ENCODE results near the gene CDK13.
"Not testable (repeated sequence)": the region's sequence is repeated elsewhere in the genome, so short reads cannot be mapped to it uniquely, and the experiment has no call there.

The CDK13 gene

DNA sequence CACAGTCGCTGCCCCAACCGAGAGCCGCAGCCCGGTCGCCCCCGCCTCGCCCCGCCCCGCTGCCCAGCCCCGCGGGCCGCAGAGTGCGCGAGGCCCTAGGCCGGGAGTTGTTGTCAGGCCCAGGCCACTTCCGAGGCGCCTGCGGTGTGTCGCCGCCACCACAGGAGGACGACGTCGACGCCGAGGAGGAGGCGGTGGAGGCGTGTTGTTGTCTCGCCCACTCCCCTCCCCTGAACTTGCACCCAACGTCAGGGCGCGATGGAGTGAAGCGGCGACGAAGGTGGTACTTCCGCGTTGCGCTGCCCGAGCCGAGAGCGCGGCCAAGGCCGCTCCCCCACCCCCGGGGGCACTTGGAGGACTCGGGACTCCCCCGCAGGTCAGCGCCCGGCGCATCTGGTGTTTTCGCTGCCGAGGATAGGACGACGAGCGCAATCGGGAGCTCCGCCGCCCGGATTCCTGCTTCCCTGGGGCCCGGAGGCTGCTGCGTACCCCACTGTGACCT, at the start of gene CDK13:
TSS of gene CDK13 (plus strand) at position 286 of the 502 bp plus-strand sequence. CDS start 386 bp downstream, outside the sequence.
- H3K36me3 Mint-ChIP-seq, result peaks cover 2% of the 10 kb centered on the region
- H3K4me1 Mint-ChIP-seq, result peaks cover 42% of the 10 kb centered on the region
- H3K27ac Mint-ChIP-seq, result peak within 1 kb of the TSS; percentile 99
- H3K27me3 Mint-ChIP-seq, result no peaks in the 10 kb centered on the region
- peak within 1 kb of the TSS; percentile 98 for H3K4me3 Mint-ChIP-seq
- no peaks in the 10 kb centered on the region for H3K9me3 Mint-ChIP-seq

DNA sequence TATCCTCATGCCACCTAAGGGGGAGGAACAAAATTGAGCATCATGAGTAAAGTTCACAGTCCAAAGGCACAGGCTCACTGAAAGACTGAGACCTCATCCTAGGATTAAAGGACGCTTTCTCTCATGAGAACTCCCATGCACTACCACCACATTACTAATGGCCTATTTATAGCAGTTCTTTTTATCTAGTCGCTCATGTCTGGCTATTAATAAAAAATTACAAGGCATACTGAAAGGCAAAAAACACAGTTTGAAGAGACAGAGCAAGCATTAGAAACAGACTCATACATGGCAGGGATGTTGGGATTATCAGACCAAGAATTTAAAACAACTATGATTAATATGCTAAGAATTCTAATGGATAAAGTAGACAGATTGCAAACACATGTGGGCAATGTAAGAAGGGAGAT, 46.0 kb upstream of the CDK13 start:
- H3K27me3 Mint-ChIP-seq, result no peaks in the 10 kb centered on the region
- no peak overlapping the region for H3K4me3 Mint-ChIP-seq

DNA sequence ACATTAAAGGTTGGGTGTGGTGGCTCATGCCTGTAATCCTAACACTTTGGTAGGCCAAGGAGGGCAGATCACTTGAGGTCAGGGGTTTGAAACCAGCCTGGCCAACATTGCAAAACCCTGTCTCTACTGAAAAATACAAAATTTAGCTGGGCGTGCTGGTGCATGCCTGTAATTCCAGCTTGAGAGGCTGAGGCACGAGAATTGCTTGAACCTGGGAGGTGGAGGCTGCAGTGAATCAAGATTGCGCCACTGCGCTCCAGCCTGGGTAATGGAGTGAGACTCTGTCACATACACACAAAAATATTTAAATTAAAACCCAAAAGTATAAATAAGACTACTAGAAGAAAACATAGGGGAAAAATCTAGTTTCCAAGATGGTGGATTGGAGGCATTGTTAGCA, 41.9 kb upstream of the CDK13 start:
- no peak overlapping the region for H3K4me3 Mint-ChIP-seq
- no peaks in the 10 kb centered on the region for H3K4me1 Mint-ChIP-seq
- peaks cover 23% of the 10 kb centered on the region for H3K9me3 Mint-ChIP-seq
- H3K27ac Mint-ChIP-seq, result no peak overlapping the region
- H3K27me3 Mint-ChIP-seq, result no peaks in the 10 kb centered on the region
- H3K36me3 Mint-ChIP-seq, result peaks cover 15% of the 10 kb centered on the region

More for the DNA sequence above, 46.0 kb upstream of the CDK13 start:
- H3K4me1 Mint-ChIP-seq, result no peaks in the 10 kb centered on the region
- H3K27ac Mint-ChIP-seq, result no peak overlapping the region
- H3K36me3 Mint-ChIP-seq, result peaks cover 8% of the 10 kb centered on the region
- peaks cover 13% of the 10 kb centered on the region for H3K9me3 Mint-ChIP-seq

DNA sequence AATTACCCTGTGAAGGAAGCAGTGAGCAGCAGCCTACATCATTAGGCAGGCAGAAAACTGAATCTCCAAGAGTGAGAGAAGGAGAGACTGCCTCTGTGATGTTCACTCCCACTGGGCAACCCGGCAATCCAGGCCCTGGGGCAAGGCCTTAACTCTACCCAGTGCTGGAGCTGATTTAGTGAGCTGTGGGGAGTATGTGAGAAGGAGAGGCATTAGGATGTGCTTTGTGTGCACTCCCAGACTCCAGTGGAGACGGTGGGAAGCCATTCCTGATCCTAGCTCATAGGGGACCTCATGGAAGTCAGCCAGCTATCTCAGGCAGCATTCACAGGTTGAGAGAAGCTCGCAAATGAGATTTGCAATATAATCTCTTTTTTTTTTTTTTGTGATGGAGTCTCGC, 41.1 kb upstream of the CDK13 start:
- Mint-ChIP-seq H3K36me3 (peaks cover 15% of the 10 kb centered on the region), H3K27me3 (no peaks in the 10 kb centered on the region), H3K4me1 (no peaks in the 10 kb centered on the region), H3K4me3 (no peak overlapping the region), H3K27ac (no peak overlapping the region), H3K9me3 (peaks cover 23% of the 10 kb centered on the region)

DNA sequence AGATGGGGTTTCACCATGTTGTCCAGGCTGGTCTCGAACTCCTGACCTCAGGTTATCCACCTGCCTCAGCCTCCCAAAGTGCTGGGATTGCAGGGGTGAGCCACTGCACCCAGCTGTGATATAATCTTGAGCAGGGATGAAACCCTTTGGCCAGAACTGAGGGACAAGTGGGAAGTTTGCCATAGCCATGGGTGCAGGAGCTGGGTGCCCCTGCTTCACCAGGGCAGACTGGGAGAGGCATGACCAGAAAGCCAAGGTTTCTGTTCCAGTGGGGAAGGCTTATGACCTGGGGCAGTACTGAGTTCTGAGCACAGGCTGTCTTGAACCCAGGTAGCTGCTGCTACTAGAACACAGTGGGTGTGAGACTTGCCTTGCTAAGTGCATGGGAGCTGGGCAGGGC, 40.5 kb upstream of the CDK13 start:
- no peak overlapping the region for H3K4me3 Mint-ChIP-seq
- no peak overlapping the region for H3K27ac Mint-ChIP-seq
- peaks cover 23% of the 10 kb centered on the region for H3K9me3 Mint-ChIP-seq
- peaks cover 15% of the 10 kb centered on the region for H3K36me3 Mint-ChIP-seq
- no peaks in the 10 kb centered on the region for H3K4me1 Mint-ChIP-seq
- H3K27me3 Mint-ChIP-seq, result no peaks in the 10 kb centered on the region

DNA sequence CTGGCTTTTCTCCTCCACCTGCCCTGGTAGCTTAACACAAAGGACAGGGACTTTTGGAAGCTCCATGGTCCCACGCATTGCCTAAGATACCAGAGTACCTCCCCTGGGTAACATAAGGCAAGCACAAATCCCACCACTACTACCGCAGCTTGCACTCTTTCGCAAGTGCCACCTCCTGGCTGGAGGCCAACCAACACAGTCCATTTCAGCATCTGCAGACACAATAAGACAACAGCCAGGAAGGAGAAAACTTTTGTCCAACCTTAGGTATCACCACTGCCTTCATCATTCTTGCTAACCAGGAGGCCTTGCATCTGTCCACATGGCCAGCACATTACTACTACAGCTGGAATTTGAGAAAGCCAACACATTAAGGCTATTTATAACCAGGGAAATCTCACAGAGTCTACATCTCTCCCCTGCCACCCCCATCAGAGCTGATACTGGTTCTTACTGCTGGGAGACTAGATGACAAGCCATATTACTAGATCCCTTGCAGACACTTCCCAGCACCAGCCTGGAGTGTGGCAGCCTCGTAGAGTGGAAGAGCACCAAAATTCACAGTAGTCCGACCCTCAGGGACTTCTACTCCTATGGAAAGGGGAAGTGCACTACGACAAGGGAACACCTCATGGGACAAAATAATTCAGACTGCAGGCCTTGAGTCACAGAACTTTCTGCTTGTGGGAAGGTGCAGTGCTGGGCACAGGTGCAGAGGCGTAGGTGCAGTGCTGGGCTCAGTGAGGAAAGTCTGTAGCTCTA, 39.8 kb upstream of the CDK13 start:
- H3K27me3 Mint-ChIP-seq, result no peaks in the 10 kb centered on the region
- H3K4me3 Mint-ChIP-seq, result no peak overlapping the region

DNA sequence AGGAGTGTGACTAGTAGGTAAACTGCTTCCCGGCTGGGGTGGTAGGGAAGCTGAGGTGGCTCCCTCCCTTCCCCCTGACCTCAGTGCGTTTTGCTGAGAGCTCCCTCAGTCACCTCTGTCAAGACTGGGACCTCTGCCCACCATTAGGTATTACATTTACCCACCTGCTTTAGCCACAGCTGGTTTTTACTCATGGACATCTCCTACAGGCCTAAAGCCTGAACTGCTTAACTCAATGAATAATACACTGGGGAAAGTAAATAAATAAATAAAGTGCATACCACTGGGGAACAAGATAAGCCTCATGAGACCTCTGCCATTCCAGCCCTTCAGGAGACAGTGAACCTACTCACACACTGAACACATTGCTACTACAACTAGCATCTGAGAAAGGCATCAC, 38.9 kb upstream of the CDK13 start:
- H3K4me3 Mint-ChIP-seq, result no peak overlapping the region
- H3K9me3 Mint-ChIP-seq, result peaks cover 18% of the 10 kb centered on the region
- no peaks in the 10 kb centered on the region for H3K27me3 Mint-ChIP-seq
- no peak overlapping the region for H3K27ac Mint-ChIP-seq
- H3K36me3 Mint-ChIP-seq, result peaks cover 15% of the 10 kb centered on the region
- H3K4me1 Mint-ChIP-seq, result peaks cover 10% of the 10 kb centered on the region

More for the DNA sequence above, 39.8 kb upstream of the CDK13 start:
- Mint-ChIP-seq H3K9me3 (peaks cover 23% of the 10 kb centered on the region), H3K27ac (no peak overlapping the region), H3K36me3 (peaks cover 15% of the 10 kb centered on the region), H3K4me1 (peaks cover 5% of the 10 kb centered on the region)

DNA sequence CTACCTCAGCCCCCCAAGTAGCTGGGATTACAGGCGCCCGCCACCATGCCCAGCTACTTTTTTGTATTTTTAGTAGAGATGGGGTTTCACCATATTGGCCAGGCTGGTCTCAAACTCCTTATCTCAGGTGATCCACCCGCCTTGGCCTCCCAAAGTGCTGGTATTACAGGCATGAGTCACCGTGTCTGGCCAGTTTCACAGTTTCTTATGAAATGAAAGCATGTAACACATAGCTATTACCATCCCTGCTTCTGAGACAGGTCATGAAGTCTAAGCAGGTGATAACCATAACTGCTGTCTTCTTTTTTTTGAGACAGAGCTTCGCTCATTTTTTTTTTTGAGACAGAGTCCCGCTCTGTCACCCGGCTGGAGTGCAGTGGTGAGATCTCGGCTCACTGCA, 34.2 kb upstream of the CDK13 start:
- not testable (repeated sequence) for H3K9me3 Mint-ChIP-seq, H3K36me3 Mint-ChIP-seq, H3K4me1 Mint-ChIP-seq, H3K27me3 Mint-ChIP-seq, H3K27ac Mint-ChIP-seq, H3K4me3 Mint-ChIP-seq

DNA sequence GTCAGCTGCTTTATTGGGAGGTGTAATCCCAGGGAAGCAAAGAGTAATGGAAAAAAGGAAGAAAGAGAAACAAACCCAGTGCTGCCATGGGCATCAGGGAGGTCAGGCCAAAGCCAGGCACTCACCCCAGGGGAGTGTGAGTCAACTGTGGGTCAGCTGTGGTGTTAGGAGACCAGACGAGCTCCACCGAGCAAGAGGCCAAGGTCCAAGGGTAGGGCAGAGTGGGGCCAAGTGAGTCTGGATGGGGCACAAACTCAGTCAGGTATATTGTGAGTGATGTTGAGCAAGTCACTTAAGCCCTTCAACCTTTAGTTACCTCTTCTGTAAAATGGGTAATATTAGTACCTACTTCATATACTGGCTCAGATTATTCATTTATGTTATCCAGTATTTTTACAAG, 30.4 kb upstream of the CDK13 start:
- Mint-ChIP-seq H3K36me3 (no peaks in the 10 kb centered on the region), H3K27me3 (no peaks in the 10 kb centered on the region), H3K9me3 (no peaks in the 10 kb centered on the region), H3K4me1 (peaks cover 10% of the 10 kb centered on the region), H3K27ac (no peak overlapping the region), H3K4me3 (no peak overlapping the region)

DNA sequence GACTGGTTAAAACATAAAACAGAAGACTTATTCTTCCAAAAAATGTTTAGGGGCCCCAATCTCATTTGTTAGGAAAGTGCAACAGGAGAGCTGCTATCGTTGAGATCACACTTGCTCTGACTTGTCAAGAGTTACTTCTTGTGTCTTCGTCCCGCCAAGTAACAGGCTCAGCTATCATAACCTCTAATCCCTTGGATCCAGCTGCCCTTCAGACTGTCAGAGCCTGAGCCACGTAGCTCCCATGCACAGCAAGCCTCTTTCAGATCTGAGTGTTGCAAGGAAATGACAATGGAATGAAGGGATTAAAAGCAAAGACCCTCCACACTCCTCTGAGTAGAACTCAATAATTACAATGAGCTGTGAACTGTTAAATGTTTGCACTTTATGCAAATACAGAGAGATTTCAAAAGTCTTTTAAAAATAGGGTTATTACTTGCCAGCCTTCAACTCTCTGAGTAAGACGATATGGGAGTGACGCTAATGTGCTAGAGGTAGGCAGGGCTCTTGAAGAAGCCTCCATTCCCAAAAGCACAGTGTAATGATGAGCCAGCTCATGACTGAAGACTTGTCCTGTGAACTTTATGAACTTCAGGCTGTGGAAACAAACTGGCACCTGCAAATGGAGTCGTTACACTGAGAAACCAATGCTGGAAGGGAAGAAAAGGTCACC, 28.4 kb upstream of the CDK13 start:
- Mint-ChIP-seq H3K36me3 (no peaks in the 10 kb centered on the region), H3K4me1 (no peaks in the 10 kb centered on the region), H3K4me3 (no peak overlapping the region), H3K9me3 (no peaks in the 10 kb centered on the region), H3K27ac (no peak overlapping the region), H3K27me3 (no peaks in the 10 kb centered on the region)

DNA sequence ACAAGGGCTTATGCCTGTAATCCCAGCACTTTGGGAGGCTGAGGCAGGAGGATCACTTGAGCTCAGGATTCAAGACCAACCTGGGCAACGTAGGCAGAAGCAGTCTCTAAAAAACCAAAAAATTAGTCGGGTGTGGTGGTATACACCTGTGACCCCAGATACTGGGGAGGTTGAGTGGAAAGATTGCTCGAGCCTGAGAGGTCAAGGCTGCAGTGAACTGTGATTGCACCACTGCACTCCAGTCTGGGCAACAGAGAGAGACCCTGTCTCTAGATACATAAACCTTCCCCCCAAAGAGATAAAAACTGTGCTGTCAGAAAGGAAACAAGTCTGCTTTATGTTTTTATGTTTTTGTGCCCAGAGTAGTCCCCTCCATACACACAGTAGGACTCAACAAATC, 27.5 kb upstream of the CDK13 start:
- no peaks in the 10 kb centered on the region for H3K36me3 Mint-ChIP-seq
- H3K27me3 Mint-ChIP-seq, result no peaks in the 10 kb centered on the region
- no peaks in the 10 kb centered on the region for H3K4me1 Mint-ChIP-seq

DNA sequence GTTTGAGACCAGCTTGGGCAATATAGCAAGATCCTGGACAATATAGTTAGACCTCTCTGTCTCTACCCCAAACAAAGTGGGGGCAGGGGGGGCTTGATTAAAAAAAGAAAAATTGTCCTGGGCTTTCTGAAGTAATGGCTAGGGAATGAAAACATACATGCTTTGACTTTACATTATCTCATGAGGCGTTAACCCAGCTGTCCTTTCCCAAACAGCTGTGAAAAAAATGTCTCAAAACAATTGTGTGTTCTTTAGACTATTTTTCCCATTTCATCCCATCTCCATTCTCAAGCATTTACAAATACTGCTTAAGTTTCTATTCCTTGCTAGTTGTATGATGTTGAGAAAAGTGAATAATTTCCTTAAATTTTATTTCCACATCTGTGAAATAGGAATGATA, 27.0 kb upstream of the CDK13 start:
- H3K27me3 Mint-ChIP-seq, result no peaks in the 10 kb centered on the region
- no peaks in the 10 kb centered on the region for H3K4me1 Mint-ChIP-seq
- no peak overlapping the region for H3K4me3 Mint-ChIP-seq
- no peaks in the 10 kb centered on the region for H3K36me3 Mint-ChIP-seq
- no peak overlapping the region for H3K27ac Mint-ChIP-seq
- H3K9me3 Mint-ChIP-seq, result no peaks in the 10 kb centered on the region

More for the DNA sequence above, 27.5 kb upstream of the CDK13 start:
- Mint-ChIP-seq H3K27ac (no peak overlapping the region), H3K9me3 (no peaks in the 10 kb centered on the region), H3K4me3 (no peak overlapping the region)

DNA sequence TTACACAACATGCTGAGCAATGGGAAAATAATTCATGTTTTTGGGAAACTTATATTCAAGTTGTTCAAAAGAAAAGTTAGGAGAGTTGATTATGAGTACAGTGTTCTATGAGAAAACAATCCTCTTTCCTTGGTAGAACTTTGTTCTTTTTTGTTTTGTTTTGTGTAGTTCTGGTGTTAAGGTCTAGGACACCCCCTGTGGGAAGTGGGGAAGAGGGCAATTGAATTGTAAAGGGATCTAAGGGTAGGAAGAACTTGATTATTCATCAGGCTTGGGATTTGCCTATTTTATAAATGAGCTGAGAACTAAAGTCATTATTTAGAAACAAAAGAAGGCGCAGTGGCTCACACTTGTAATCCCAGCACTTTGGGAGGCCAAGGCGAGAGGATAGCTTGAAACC, 25.9 kb upstream of the CDK13 start:
- H3K27me3 Mint-ChIP-seq, result no peaks in the 10 kb centered on the region
- no peaks in the 10 kb centered on the region for H3K36me3 Mint-ChIP-seq
- H3K27ac Mint-ChIP-seq, result no peak overlapping the region
- no peaks in the 10 kb centered on the region for H3K9me3 Mint-ChIP-seq
- no peak overlapping the region for H3K4me3 Mint-ChIP-seq
- no peaks in the 10 kb centered on the region for H3K4me1 Mint-ChIP-seq

DNA sequence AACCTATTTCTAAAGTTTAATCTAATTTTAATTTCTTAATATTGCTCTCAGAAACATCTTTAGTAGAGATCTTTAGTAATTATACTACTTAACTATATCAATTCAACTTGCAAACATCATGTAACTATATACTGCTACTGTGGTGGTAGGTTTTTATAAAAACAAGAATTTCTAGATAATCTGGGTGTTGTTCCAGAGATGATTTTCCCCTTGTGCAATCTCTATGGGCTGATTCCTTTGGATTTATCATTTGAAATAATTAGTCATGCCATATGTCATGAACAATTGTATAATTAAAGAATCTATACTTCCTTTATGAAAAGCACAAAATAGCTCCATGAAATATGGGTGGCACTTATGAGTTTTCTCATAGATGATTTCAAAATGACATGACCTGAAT, 23.9 kb upstream of the CDK13 start:
- H3K27me3 Mint-ChIP-seq, result no peaks in the 10 kb centered on the region
- no peaks in the 10 kb centered on the region for H3K36me3 Mint-ChIP-seq
- no peaks in the 10 kb centered on the region for H3K4me1 Mint-ChIP-seq
- H3K9me3 Mint-ChIP-seq, result no peaks in the 10 kb centered on the region
- H3K4me3 Mint-ChIP-seq, result no peak overlapping the region
- no peak overlapping the region for H3K27ac Mint-ChIP-seq

DNA sequence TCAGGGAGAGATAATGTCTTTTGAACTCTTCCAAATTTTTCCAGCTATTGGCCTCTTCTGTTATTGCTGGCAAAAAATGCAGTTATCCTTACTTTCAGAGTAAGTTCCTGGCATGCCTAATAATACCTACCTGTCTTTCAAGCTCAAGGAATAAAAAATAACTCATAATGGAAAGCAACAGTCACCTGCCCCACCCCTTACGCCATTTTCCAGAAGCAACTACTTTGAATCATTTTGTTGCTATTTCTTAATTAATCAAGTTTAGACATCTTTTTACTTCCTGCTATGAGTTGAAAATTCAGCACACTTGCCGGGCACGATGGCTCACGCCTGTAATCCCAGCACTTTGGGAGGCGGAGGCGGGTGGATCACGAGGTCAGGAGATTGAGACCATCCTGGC, 23.0 kb upstream of the CDK13 start:
- H3K36me3 Mint-ChIP-seq, result no peaks in the 10 kb centered on the region
- no peak overlapping the region for H3K4me3 Mint-ChIP-seq
- no peak overlapping the region for H3K27ac Mint-ChIP-seq
- no peaks in the 10 kb centered on the region for H3K27me3 Mint-ChIP-seq
- H3K4me1 Mint-ChIP-seq, result no peaks in the 10 kb centered on the region
- H3K9me3 Mint-ChIP-seq, result no peaks in the 10 kb centered on the region

DNA sequence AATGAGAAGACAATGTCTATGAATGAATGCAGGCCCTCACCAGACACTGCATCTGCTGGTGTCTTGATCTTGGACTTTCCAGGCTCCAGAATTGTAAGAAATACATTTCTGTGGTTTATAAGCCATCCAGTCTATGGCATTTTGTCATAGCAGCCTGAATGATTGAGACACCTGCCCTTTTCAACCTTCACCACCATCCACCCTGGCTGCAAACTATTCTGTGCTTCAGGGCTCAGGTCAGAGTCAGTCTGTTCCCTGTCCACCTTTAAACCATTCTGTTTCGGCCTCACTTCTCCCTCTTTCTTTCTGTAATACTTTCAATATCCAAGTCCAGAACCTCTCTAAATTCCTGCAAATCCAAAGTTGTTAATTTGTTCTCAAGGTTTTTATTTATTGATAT, 15.9 kb upstream of the CDK13 start:
- H3K4me3 Mint-ChIP-seq, result no peak overlapping the region
- H3K27ac Mint-ChIP-seq, result no peak overlapping the region
- H3K4me1 Mint-ChIP-seq, result no peaks in the 10 kb centered on the region
- no peaks in the 10 kb centered on the region for H3K9me3 Mint-ChIP-seq
- no peaks in the 10 kb centered on the region for H3K27me3 Mint-ChIP-seq
- no peaks in the 10 kb centered on the region for H3K36me3 Mint-ChIP-seq

Measured in activated naive CD4-positive, alpha-beta T cell treated with anti-CD3 and anti-CD28 coated beads, Interleukin-2, amount 50 U/mL, for 24 hours (primary cell).